T47D (cell line): ENCODE data around the gene RAB8B.

Source experiments
- DNase-seq, 2 experiments: peaks; one replicate each; pipeline versions ENCODE4 v3.0.0 to v3.0.0-alpha.2; 2011 to 2012; ENCODE audit warnings: low read depth in 1 of 2, low spot score in 1 of 2
- JUND ChIP-seq: IDR thresholded peaks from 2 replicates; pipeline ENCODE4 v1.6.1; 2012; ENCODE audit warnings: low read depth
- in situ Hi-C: cut with HindIII; loops from 2 replicates; pipeline ENCODE4 v1.10.0; 2016; ENCODE audit warnings: low sequenced_read_pairs, low pct_unique_long_range_greater_than_20kb

RAB8B gene

DNA sequence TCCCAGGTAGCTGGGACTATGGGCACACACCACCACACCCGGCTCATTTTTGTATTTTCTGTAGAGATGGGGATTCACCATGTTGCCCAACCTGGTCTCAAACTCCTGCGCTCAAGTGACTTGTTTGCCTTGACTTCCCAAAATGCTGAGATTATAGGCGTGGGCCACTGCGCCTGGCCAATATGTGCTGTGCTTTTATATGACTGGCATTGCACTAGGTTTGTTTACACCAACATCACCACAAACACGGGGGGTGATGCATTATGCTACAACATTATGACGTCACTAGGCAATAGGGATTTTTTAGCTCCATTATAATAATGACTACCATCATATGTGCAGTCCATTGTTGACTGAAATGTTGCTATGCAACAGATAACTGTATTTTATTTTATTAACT, 94.9 kb downstream of the RAB8B start:
- DNase-seq: no peak
- no peak for TF ChIP-seq JUND
- in situ Hi-C loops: no loop called here

GRCh38 chr15:63287109-63287508, 97.7 kb downstream of the RAB8B start:
- in situ Hi-C loops: no loop called here
- DNase-seq: no peak

GRCh38 chr15:63288342-63288741, 98.9 kb downstream of the RAB8B start:
- in situ Hi-C loops: no loop called here
- DNase-seq: peak in 1 of 2 experiments; percentile 15
- TF ChIP-seq JUND: no peak

More at GRCh38 chr15:63287109-63287508, 97.7 kb downstream of the RAB8B start:
- no peak for TF ChIP-seq JUND

GRCh38 chr15:63288778-63289378, 99.5 kb downstream of the RAB8B start:
- in situ Hi-C loops: no loop called here
- peak; percentile 51 to 70 for DNase-seq
- no peak for TF ChIP-seq JUND

GRCh38 chr15:63291507-63291906, 102.1 kb downstream of the RAB8B start:
- TF ChIP-seq JUND: no peak
- no peak for DNase-seq
- in situ Hi-C loops: no loop called here

- no peak for TF ChIP-seq JUND
- in situ Hi-C loops: no loop called here
- DNase-seq: no peak
These were observed 102.8 kb downstream of the RAB8B start for GRCh38 chr15:63292241-63292640.

- in situ Hi-C loops: no loop called here
- no peak for DNase-seq
These were observed 103.4 kb downstream of the RAB8B start for GRCh38 chr15:63292771-63293170.

GRCh38 chr15:63294359-63294758, 105.0 kb downstream of the RAB8B start:
- no peak for TF ChIP-seq JUND
- no peak for DNase-seq
- in situ Hi-C loops: no loop called here

More at GRCh38 chr15:63292771-63293170, 103.4 kb downstream of the RAB8B start:
- TF ChIP-seq JUND: no peak

DNA sequence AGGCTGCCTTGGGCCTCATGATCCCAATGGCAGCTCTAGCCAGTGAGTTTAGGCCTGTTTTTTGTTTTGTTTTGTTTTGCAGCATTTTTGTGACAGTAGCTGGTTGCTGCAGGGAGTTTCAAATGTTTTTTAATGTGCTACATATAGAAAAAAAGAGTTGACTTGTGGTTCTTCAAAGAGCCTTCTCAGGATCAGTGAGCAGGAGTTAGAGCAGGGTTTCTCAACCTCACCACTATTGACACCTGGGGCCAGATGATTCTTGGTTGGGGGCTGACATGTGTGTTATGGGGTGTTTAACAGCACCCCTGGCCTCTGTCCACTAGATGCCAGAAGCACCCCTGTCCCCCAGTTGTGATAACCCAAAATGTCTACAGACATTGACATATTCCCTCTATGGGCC, 105.9 kb downstream of the RAB8B start:
- no peak for TF ChIP-seq JUND
- in situ Hi-C loops: no loop called here
- no peak for DNase-seq

DNA sequence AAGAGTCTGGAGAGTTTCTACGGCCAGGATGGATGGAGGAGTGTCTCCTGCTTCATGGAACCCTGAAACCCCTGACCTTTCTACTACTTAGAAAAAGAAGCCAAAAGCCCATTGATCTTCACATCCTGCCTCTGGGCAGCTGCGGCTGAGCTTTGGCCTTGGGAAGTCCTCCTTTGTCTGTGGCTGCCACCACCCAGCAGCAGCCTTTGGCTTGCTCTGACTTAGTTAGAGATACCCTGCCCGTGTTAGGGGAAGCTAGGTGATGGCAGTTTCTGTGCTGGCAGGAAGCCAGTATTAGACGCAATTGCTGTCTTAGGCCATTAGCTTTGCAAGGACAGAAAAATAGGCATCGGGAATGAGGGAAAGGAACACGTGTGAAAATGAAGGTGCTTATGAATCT, 106.8 kb downstream of the RAB8B start:
- no peak for DNase-seq
- TF ChIP-seq JUND: no peak
- in situ Hi-C loops: no loop called here

DNA sequence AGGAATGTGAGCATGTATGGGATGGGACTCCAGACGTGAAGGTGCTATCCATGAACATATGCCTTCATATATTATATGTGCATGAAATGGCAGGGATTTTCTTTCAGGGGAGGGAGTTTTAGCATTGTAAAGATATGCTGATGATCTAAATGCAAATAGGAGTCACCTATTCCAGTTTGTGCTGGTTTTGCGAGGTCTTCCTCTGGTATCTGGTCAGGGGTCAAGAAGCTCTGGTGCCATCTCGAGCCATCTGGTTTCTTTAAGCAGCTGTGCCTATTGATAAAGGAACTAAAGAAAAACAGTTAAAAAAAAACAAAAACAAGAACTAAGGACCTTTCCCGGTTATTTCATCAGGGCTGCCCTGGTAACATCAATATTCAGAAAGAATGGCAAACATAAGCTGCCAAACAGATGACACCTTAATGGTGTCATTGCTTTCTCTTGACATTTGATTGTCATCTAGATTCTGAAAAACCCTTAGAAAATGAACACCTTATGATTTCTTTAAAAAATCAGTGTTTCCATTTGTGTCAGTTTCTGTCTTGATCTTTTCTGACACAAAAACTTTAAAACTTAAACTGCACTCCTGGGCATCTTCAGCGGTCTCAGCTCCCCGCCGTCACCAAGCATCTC, 110.7 kb downstream of the RAB8B start:
- in situ Hi-C loops: no loop called here
- DNase-seq: no peak
- no peak for TF ChIP-seq JUND

GRCh38 chr15:63301088-63301487, 111.7 kb downstream of the RAB8B start:
- no peak for DNase-seq
- in situ Hi-C loops: no loop called here
- no peak for TF ChIP-seq JUND

DNA sequence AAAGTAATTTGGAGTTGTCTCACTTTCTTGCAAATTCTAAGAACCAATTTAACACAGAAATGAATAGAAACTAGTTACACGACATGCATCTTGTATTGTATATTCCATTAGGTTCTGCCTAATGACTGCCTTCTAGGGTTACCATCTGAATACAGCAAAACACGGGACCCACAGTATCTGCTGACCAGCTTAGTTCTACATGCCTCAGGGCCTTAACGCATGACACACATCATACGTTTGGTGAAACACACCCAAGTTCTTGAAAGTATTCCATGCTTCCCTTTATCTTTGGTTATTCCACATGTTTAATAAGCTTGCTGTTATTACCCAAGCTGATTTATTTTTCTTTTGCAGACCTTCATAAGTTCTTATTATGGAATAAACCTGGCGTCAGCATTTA, 115.9 kb downstream of the RAB8B start:
- DNase-seq: no peak
- no peak for TF ChIP-seq JUND
- in situ Hi-C loops: no loop called here
